ACHN (cell line): ENCODE data around the gene HAPLN3.
A peak's percentile ranks its signal among the peaks of the same experiment; 100 is the strongest.
"Not testable (repeated sequence)": the region's sequence is repeated elsewhere in the genome, so short reads cannot be mapped to it uniquely, and the experiment has no call there.

Experiments
- DNase-seq: peaks from one replicate; pipeline ENCODE4 v3.0.0-alpha.2; 2015
- in situ Hi-C: cut with HindIII; loops from 2 replicates; pipeline ENCODE4 v1.10.0; 2017; ENCODE audit warnings: low sequenced_read_pairs, low pct_ligation_motif_present, low pct_unique_long_range_greater_than_20kb

Gene HAPLN3

GRCh38 chr15:88894819-88895767, at the start of gene HAPLN3:
Gene HAPLN3 (minus strand): TSS chr15:88895544. CDS start chr15:88887298, 8,246 bp downstream.
- in situ Hi-C loops: no loop called here
- peak; percentile 47 for DNase-seq

GRCh38 chr15:88940110-88940675, 44.8 kb upstream of the HAPLN3 start:
- in situ Hi-C loops: no loop called here

GRCh38 chr15:88939486-88939806, 44.1 kb upstream of the HAPLN3 start:
- in situ Hi-C loops: no loop called here
- DNase-seq: no peak

More at GRCh38 chr15:88940110-88940675, 44.8 kb upstream of the HAPLN3 start:
- DNase-seq: no peak

- in situ Hi-C loops: no loop called here
- DNase-seq: no peak
Measured at GRCh38 chr15:88938802-88939485, 43.6 kb upstream of the HAPLN3 start.

GRCh38 chr15:88934449-88934848, 39.1 kb upstream of the HAPLN3 start:
- DNase-seq: not testable (repeated sequence)

GRCh38 chr15:88932875-88933330, 37.6 kb upstream of the HAPLN3 start:
- in situ Hi-C loops: no loop called here
- DNase-seq: no peak

More at GRCh38 chr15:88934449-88934848, 39.1 kb upstream of the HAPLN3 start:
- in situ Hi-C loops: not testable (repeated sequence)

GRCh38 chr15:88932271-88932874, 37.0 kb upstream of the HAPLN3 start:
- no peak for DNase-seq
- in situ Hi-C loops: no loop called here

GRCh38 chr15:88930579-88930978, 35.2 kb upstream of the HAPLN3 start:
- in situ Hi-C loops: no loop called here
- no peak for DNase-seq

- DNase-seq, in situ Hi-C loops: not testable (repeated sequence)
Measured at GRCh38 chr15:88929358-88930098, 34.2 kb upstream of the HAPLN3 start.

GRCh38 chr15:88928192-88928591, 32.8 kb upstream of the HAPLN3 start:
- DNase-seq, in situ Hi-C loops: not testable (repeated sequence)

GRCh38 chr15:88925648-88926047, 30.3 kb upstream of the HAPLN3 start:
- DNase-seq, in situ Hi-C loops: not testable (repeated sequence)

- in situ Hi-C loops: not testable (repeated sequence)
- peak; percentile 61 for DNase-seq
Measured at GRCh38 chr15:88920892-88921435, 25.6 kb upstream of the HAPLN3 start.

GRCh38 chr15:88920186-88920891, 25.0 kb upstream of the HAPLN3 start:
- DNase-seq: peak; percentile 63
- in situ Hi-C loops: no loop called here

GRCh38 chr15:88918738-88919137, 23.4 kb upstream of the HAPLN3 start:
- DNase-seq: peak; percentile 94
- in situ Hi-C loops: no loop called here

- in situ Hi-C loops: no loop called here
- DNase-seq: no peak
Measured at GRCh38 chr15:88917760-88918159, 22.4 kb upstream of the HAPLN3 start.

GRCh38 chr15:88915354-88915753, 20.0 kb upstream of the HAPLN3 start:
- DNase-seq: no peak
- in situ Hi-C loops: no loop called here

- no peak for DNase-seq
- in situ Hi-C loops: no loop called here
Measured at GRCh38 chr15:88913850-88914169, 18.5 kb upstream of the HAPLN3 start.
